OCI-LY3 (cell line): Measurements from ENCODE around the gene LIG1.

Source experiments
- CTCF ChIP-seq: fragments of 200-600, 300-600 bp; sonication (generic); IDR thresholded peaks from 2 replicates; pipeline ENCODE4 v1.5.1; 2014; ENCODE audit warnings: antibody characterized with exemption, low read length, low read depth
- EZH2phosphoT487 ChIP-seq: fragments of 200-600 bp; shearing (Covaris generic); IDR thresholded peaks from 2 replicates; pipeline ENCODE4 v1.6.1; 2018; ENCODE audit warnings: antibody characterized with exemption, mixed run types, low read depth

DNA sequence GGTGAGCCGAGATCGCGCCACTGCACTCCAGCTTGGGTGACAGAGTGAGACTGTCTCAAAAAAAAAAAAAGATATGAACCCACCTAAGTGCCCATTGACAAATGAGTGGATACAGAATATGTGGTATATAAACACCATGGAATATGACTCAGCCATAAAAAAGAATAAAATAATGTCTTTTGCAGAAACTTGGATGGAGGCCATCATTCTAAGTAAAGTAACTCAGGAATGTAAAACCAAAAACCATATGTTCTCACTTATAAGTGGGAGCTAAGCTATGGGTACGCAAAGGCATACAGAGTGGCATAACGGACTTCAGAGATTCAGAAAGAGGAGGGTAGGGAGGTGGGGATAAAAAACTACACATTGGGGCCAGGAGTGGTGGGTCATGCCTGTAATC lies 89.0 kb downstream of the LIG1 start:
- TF ChIP-seq CTCF = no peak
- no peak for TF ChIP-seq EZH2phosphoT487
